Hematopoietic multipotent progenitor cell treated with erythropoietin and hydrocortisone succinate and interleukin-3 and kit ligand, for 8 days (in vitro differentiated cells): ENCODE data around the gene OGDH.
"Not testable (repeated sequence)": the region's sequence is repeated elsewhere in the genome, so short reads cannot be mapped to it uniquely, and the experiment has no call there.

Experiments used
- DNase-seq: peaks from one replicate; pipeline ENCODE4 v3.0.0-alpha.2; 2015

The OGDH gene

GRCh38 chr7:44673771-44674170 lies 67.3 kb downstream of the OGDH start:
- DNase-seq, result no peak

DNA sequence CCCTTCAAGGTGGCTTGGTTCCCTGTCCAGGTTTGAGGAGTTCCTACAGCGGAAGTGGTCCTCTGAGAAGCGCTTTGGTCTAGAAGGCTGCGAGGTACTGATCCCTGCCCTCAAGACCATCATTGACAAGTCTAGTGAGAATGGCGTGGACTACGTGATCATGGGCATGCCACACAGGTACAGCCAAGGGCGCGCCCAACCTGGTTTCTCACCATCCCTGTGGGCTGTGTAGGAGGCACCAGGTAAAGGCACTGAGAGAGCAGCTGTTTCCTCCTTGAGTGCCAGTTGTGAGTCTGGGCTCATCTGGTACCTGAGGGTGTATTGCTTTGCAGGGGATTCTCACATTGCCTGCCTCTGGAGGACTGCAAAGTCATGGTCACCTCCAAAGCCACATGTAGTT lies 68.0 kb downstream of the OGDH start:
- no peak for DNase-seq

- DNase-seq, result no peak
Observed at GRCh38 chr7:44676776-44677175, 70.3 kb downstream of the OGDH start.

- no peak for DNase-seq
Observed at GRCh38 chr7:44678101-44678470, 71.7 kb downstream of the OGDH start.

DNA sequence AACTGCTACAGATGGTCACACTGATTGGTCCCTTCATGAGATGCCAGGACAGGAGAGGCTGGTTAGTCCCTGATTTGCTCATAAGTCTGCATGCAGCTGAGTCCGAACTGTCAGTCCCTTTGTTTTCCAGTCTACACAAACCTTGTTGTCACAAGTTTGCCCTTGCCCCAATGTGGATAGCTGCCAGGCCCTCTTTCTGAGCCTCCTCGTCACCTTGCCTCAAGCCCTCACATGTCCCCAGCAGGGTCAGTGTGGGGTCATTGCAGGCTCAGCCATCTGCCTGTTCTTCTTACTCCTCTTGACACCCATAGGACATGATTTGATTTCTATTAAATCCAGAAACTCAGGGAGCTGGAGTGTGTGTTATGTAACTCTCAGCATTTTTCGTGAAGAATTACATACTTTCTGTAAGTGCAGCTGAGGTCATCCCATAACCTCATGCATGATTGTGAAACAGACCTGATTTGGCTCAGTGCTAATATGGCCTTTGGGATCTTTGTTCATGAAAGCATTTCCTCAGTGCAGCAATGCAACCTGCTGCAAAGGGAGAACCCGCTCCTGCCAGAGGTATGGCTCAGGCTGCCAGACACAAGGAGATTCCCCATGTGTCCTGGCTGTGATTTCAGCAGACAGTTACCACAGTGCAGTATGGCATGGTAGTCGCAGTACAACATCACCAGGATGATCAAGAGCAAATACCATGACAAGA lies 72.2 kb downstream of the OGDH start:
- no peak for DNase-seq

GRCh38 chr7:44681645-44682044 lies 75.2 kb downstream of the OGDH start:
- DNase-seq, result no peak

GRCh38 chr7:44685723-44686122 lies 79.3 kb downstream of the OGDH start:
- DNase-seq, result no peak

GRCh38 chr7:44689427-44689826 lies 83.0 kb downstream of the OGDH start:
- DNase-seq, result no peak

- no peak for DNase-seq
Observed at GRCh38 chr7:44693641-44694313, 87.3 kb downstream of the OGDH start.

DNA sequence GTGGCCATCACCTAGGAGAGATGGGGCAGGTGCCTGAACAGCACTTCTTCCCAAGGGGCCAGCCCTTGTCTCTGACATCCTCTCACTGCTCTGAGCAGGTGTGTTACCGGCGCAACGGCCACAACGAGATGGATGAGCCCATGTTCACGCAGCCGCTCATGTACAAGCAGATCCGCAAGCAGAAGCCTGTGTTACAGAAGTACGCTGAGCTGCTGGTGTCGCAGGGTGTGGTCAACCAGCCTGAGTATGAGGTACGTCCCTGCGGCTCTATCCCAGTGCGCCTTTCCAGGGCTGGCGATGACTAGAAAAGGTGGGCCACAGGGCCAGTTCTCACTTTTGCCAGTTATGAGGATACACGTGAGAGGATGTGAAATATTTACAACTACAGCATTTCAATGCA lies 87.9 kb downstream of the OGDH start:
- no peak for DNase-seq

DNA sequence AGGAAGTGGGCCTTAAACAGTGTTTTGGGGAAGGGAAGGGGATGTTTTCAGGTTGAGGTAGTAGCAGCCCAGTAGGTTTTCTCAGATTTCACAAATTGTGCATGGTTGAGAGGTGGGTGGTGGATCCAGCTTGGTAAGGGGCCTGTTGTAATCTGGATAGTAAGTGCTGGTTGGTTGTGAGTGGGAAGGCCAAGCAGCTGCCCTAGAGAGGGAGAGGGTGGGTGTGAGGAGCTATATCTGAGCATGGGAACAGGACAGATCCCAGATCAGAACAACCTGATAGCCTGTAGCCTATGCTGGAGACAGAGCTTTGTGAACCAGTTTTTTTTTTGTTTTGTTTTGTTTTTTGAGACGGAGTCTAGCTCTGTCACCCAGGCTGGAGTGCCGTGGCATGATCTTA lies 88.3 kb downstream of the OGDH start:
- no peak for DNase-seq

GRCh38 chr7:44695756-44696155 lies 89.3 kb downstream of the OGDH start:
- DNase-seq, result no peak

- DNase-seq, result no peak
Observed at GRCh38 chr7:44696728-44697127, 90.3 kb downstream of the OGDH start.

- no peak for DNase-seq
Observed at GRCh38 chr7:44697136-44698045, 91.0 kb downstream of the OGDH start.

DNA sequence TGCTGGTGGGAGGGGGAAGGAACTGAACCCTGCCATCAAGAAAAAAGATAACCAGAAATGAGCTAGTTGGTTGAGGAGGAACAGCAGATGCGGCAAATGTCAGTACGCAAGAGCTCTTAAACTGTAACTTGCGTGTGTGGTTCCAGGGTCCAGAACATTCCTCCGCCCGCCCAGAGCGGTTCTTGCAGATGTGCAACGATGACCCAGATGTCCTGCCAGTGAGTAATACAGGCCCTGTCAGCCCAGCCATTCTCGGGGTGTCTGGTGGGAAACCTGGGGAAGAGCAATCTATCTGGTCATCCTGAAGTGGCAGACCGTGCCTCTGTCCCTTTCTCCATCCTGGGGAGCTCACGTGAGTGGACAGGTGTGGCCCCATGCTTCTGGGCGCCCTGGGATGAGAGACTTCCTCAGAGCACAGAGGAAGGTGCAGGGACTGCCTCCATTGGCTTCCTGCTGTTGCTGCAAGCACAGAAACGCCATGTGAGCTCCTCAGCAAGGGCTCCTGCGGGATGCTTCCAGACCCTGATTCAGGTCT lies 91.7 kb downstream of the OGDH start:
- DNase-seq, result no peak

- not testable (repeated sequence) for DNase-seq
Observed at GRCh38 chr7:44699598-44699997, 93.2 kb downstream of the OGDH start.

- no peak for DNase-seq
Observed at GRCh38 chr7:44700322-44700721, 93.9 kb downstream of the OGDH start.

GRCh38 chr7:44703391-44703790 lies 97.0 kb downstream of the OGDH start:
- not testable (repeated sequence) for DNase-seq

GRCh38 chr7:44703921-44704320 lies 97.5 kb downstream of the OGDH start:
- DNase-seq, result no peak

DNA sequence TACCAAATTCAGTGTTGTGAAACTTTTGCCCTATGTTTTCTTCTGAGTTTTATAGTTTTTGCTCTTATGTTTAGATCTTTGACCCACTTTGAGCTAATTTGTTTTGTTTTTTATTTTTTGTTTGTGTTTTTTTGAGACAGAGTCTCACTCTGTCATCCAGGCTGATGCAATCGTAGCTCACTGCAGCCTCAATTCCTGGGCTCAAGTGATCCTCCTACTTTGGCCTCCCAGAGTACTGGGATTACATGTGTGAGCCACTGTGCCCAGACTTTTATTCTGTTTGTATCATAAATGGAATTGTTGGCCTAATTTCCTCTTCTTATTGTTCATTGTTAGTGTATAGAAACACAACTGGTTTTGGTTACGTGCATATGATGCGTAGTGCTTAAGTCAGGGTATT lies 99.0 kb downstream of the OGDH start:
- DNase-seq, result no peak

DNA sequence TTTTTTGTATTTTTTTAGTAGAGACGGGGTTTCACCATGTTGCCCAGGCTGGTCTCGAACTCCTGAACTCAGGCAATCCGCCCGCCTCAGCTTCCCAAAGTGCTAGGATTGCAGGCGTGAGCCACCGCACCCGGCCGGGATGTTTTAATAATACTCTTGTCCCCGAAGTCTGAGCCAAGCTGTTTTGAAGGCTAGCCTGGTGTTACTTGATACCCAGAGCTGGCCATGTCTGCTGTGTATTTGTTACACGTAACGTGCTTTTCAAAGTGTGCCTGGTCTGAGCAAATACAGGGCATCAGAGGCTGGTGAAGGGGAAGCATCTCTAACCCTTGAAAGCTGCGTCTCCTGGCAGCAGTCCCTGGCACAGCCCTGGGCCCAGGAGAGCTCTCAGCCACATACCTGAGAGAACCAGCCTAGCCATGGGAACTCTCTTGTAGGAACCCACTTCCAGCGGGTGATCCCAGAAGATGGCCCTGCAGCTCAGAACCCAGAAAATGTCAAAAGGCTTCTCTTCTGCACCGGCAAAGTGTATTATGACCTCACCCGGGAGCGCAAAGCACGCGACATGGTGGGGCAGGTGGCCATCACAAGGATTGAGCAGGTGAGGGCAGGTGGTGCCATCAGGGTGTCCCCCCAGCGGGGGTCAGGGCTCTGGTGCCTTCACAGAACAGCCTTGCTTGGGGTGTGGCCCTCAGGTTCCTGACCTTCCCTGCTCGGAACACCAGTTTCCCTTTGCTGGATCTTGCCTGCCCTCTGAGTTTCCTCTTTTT lies 100.5 kb downstream of the OGDH start:
- DNase-seq, result no peak

GRCh38 chr7:44707558-44708230 lies 101.3 kb downstream of the OGDH start:
- DNase-seq, result no peak
